Esophagus squamous epithelium (tissue), 4 donors: ENCODE measurements around the gene LRRC61.

Experiments
- CTCF ChIP-seq, 6 experiments: fragments of 450-650 bp in 4 of 6; fragments of 200-600 bp in 2 of 6; sonication (generic) in 2 of 6; IDR thresholded peaks; one replicate each; pipeline ENCODE4 v1.5.1; 2016 to 2019; ENCODE audit warnings: antibody characterized with exemption in 6 of 6, mild to moderate bottlenecking in 4 of 6, moderate library complexity in 4 of 6
- POLR2A ChIP-seq, 4 donors: fragments of 450-650 bp; IDR thresholded peaks; one replicate each; pipeline ENCODE4 v1.6.1; 2017; ENCODE audit warnings: antibody characterized with exemption in 4 of 4, mild to moderate bottlenecking in 4 of 4, moderate library complexity in 3 of 4

- TF ChIP-seq CTCF (IDR thresholded peaks at IDR 0.05) (no peak), POLR2A (IDR thresholded peaks at IDR 0.05) (no peak)
Observed at GRCh38 chr7:150307904-150308303, 15.3 kb upstream of the LRRC61 start.
